ENCODE data around the gene MCM3.

Gene MCM3

GRCh38 chr6:52243282-52243893 is 41.2 kb downstream of the MCM3 start:
- no peaks in the 10 kb centered on the region for H3K4me1 ChIP-seq (ENCODE audit: low read length)
- TF ChIP-seq CTCF (IDR thresholded peaks at IDR 0.05; ENCODE audit: low read depth, low read length): no peak
- TF ChIP-seq EZH2phosphoT487 (IDR thresholded peaks at IDR 0.05; ENCODE audit: low read depth): no peak
- H3K4me2 ChIP-seq (ENCODE audit: low read length): no peak overlapping the region
- H3K4me3 ChIP-seq (ENCODE audit: low read length): no peak overlapping the region
- no peaks in the 10 kb centered on the region for H3K79me2 ChIP-seq (ENCODE audit: low read length)
- H2AFZ ChIP-seq (ENCODE audit: low read depth, low read length): no peak overlapping the region
- no peak overlapping the region for H3K9ac ChIP-seq (ENCODE audit: low read length)
- no peaks in the 10 kb centered on the region for H4K20me1 ChIP-seq (ENCODE audit: insufficient read depth, low read length)
- H3K27me3 ChIP-seq (ENCODE audit: low read depth, low read length): peaks cover 37% of the 10 kb centered on the region
- no peak overlapping the region for H3K27ac ChIP-seq (ENCODE audit: low read length)
- H3K9me3 ChIP-seq (ENCODE audit: insufficient read depth, low read length): no peaks in the 10 kb centered on the region
- H3K36me3 ChIP-seq (replicated peaks; ENCODE audit: low read depth, low read length): no peaks in the 10 kb centered on the region

GRCh38 chr6:52241819-52242218 is 42.7 kb downstream of the MCM3 start:
- no peak overlapping the region for H3K9ac ChIP-seq (ENCODE audit: low read length)
- no peaks in the 10 kb centered on the region for H4K20me1 ChIP-seq (ENCODE audit: insufficient read depth, low read length)
- no peak overlapping the region for H2AFZ ChIP-seq (ENCODE audit: low read depth, low read length)
- no peaks in the 10 kb centered on the region for H3K4me1 ChIP-seq (ENCODE audit: low read length)
- H3K9me3 ChIP-seq (ENCODE audit: insufficient read depth, low read length): no peaks in the 10 kb centered on the region
- no peaks in the 10 kb centered on the region for H3K36me3 ChIP-seq (replicated peaks; ENCODE audit: low read depth, low read length)
- H3K27ac ChIP-seq (ENCODE audit: low read length): no peak overlapping the region
- no peak overlapping the region for H3K4me3 ChIP-seq (ENCODE audit: low read length)
- H3K79me2 ChIP-seq (ENCODE audit: low read length): no peaks in the 10 kb centered on the region
- H3K4me2 ChIP-seq (ENCODE audit: low read length): no peak overlapping the region
- H3K27me3 ChIP-seq (ENCODE audit: low read depth, low read length): peaks cover 33% of the 10 kb centered on the region
- no peak for TF ChIP-seq CTCF (IDR thresholded peaks at IDR 0.05; ENCODE audit: low read depth, low read length)
- no peak for TF ChIP-seq EZH2phosphoT487 (IDR thresholded peaks at IDR 0.05; ENCODE audit: low read depth)

GRCh38 chr6:52233975-52234823 is 50.3 kb downstream of the MCM3 start:
- H3K9ac ChIP-seq (ENCODE audit: low read length): peak overlapping the region; percentile 11; the same call in 1 of the 2 replicates
- no peaks in the 10 kb centered on the region for H4K20me1 ChIP-seq (ENCODE audit: insufficient read depth, low read length)
- H3K27me3 ChIP-seq (ENCODE audit: low read depth, low read length): peaks cover 25% of the 10 kb centered on the region
- H3K36me3 ChIP-seq (replicated peaks; ENCODE audit: low read depth, low read length): no peaks in the 10 kb centered on the region
- peak overlapping the region; percentile 24 for H3K4me3 ChIP-seq (ENCODE audit: low read length)
- H3K9me3 ChIP-seq (ENCODE audit: insufficient read depth, low read length): no peaks in the 10 kb centered on the region
- H3K4me2 ChIP-seq (ENCODE audit: low read length): peak overlapping the region; percentile 59
- peaks cover 14% of the 10 kb centered on the region for H3K4me1 ChIP-seq (ENCODE audit: low read length)
- no peak overlapping the region for H3K27ac ChIP-seq (ENCODE audit: low read length)
- TF ChIP-seq CTCF (IDR thresholded peaks at IDR 0.05; ENCODE audit: low read depth, low read length): peak; percentile 89
- no peak for TF ChIP-seq EZH2phosphoT487 (IDR thresholded peaks at IDR 0.05; ENCODE audit: low read depth)
- H2AFZ ChIP-seq (ENCODE audit: low read depth, low read length): peak overlapping the region; percentile 15; the same call in 1 of the 2 replicates
- H3K79me2 ChIP-seq (ENCODE audit: low read length): no peaks in the 10 kb centered on the region

GRCh38 chr6:52233005-52233404 is 51.5 kb downstream of the MCM3 start:
- peaks cover 22% of the 10 kb centered on the region for H3K27me3 ChIP-seq (ENCODE audit: low read depth, low read length)
- no peak overlapping the region for H3K4me3 ChIP-seq (ENCODE audit: low read length)
- peaks cover 26% of the 10 kb centered on the region for H3K4me1 ChIP-seq (ENCODE audit: low read length)

More at GRCh38 chr6:52233005-52233404, 51.5 kb downstream of the MCM3 start:
- no peaks in the 10 kb centered on the region for H3K79me2 ChIP-seq (ENCODE audit: low read length)
- H3K4me2 ChIP-seq (ENCODE audit: low read length): no peak overlapping the region
- H3K9ac ChIP-seq (ENCODE audit: low read length): no peak overlapping the region
- no peak overlapping the region for H3K27ac ChIP-seq (ENCODE audit: low read length)
- H4K20me1 ChIP-seq (ENCODE audit: insufficient read depth, low read length): no peaks in the 10 kb centered on the region
- TF ChIP-seq CTCF (IDR thresholded peaks at IDR 0.05; ENCODE audit: low read depth, low read length) (no peak), EZH2phosphoT487 (IDR thresholded peaks at IDR 0.05; ENCODE audit: low read depth) (no peak)
- no peak overlapping the region for H2AFZ ChIP-seq (ENCODE audit: low read depth, low read length)
- H3K9me3 ChIP-seq (ENCODE audit: insufficient read depth, low read length): no peaks in the 10 kb centered on the region
- no peaks in the 10 kb centered on the region for H3K36me3 ChIP-seq (replicated peaks; ENCODE audit: low read depth, low read length)

Measured in OCI-LY3 (cell line).